Left lung (tissue), 10 donors: ENCODE data around the gene PNPLA7. TPM values are rescaled to one million over a fixed set of nuclear protein-coding genes. Genes with fewer than 3 reads are reported as not detected.

Source experiments
- ATAC-seq: fragments of 200-7000 bp; cut with Tn5 transposase; one replicate; pipeline ENCODE4 v1.9.1; 2020; ENCODE audit warnings: moderate library complexity
- DNase-seq, 4 donors: peaks; one replicate each; pipeline ENCODE4 v3.0.0-alpha.2; 2013 to 2020
- H3K27ac ChIP-seq, 2 donors: fragments of 200-600 bp; sonication (generic) in 1 of 2; one replicate each; pipeline versions ENCODE4 v1.5.0 to v1.8.0; 2020 to 2021
- H3K27me3 ChIP-seq, 2 donors: fragments of 200-600 bp; sonication (generic) in 1 of 2; one replicate each; pipeline versions ENCODE4 v1.5.0 to v1.8.0; 2020 to 2021
- H3K36me3 ChIP-seq, 2 donors: fragments of 200-600 bp; sonication (generic) in 1 of 2; one replicate each; pipeline versions ENCODE4 v1.5.0 to v1.8.0; 2020 to 2021
- H3K4me1 ChIP-seq, 2 donors: fragments of 200-600 bp; one replicate each; pipeline ENCODE4 v1.8.0; 2021
- H3K4me3 ChIP-seq, 2 donors: fragments of 200-600 bp; sonication (generic) in 1 of 2; one replicate each; pipeline versions ENCODE4 v1.5.0 to v1.8.0; 2020 to 2021; ENCODE audit warnings: mild to moderate bottlenecking in 1 of 2
- H3K9me3 ChIP-seq, 2 donors: fragments of 200-600 bp; sonication (generic) in 1 of 2; one replicate each; pipeline versions ENCODE4 v1.5.0 to v1.8.0; 2020 to 2021
- CTCF ChIP-seq, 2 donors: fragments of 200-600 bp; sonication (generic) in 1 of 2; IDR thresholded peaks; one replicate each; pipeline versions ENCODE4 v1.5.0 to v1.8.0; 2021; ENCODE audit warnings: antibody characterized with exemption in 2 of 2
- intact Hi-C, 2 donors: fragments of 100-400 bp; cut with DNase I; formaldehyde crosslinking; loops; one replicate each; pipeline versions ENCODE4 v1.11.2 to v1.14.2; 2022
- polyA plus RNA-seq, 6 donors: library from polyadenylated mRNA; unstranded; fragments of 120-200 nt; gene quantifications; one replicate each; pipeline ENCODE4 v1.2.1, GENCODE V29; 2013; ENCODE audit not compliant: insufficient read length in 6 of 6
- total RNA-seq, 2 donors: library from RNA; stranded (reverse); fragmentation: NEBNext Ultra II Directional; extraction: Animal tissue kit (Norgen Biotek cat#: 25700); gene quantifications; one replicate each; pipeline ENCODE4 v1.2.1, GENCODE V29; 2021
- donor health status: DM: no; HTN: yes; CAD: no.
- donor health status: DM: no; HTN: no; CAD: no.

Gene PNPLA7
- total and polyA plus RNA-seq, 8 donors: 2.9 to 8.9 (median 4.9) TPM

GRCh38 chr9:137586854-137587253 lies 36.7 kb upstream of the PNPLA7 start:
- intact Hi-C loops: no loop called here
- H3K9me3 ChIP-seq: no peaks in the 10 kb centered on the region
- no peaks in the 10 kb centered on the region for H3K27me3 ChIP-seq
- peaks cover 0 to 61% of the 10 kb centered on the region in 2 donors for H3K36me3 ChIP-seq
- H3K27ac ChIP-seq: no peak overlapping the region
- H3K4me1 ChIP-seq: peaks cover 14 to 20% of the 10 kb centered on the region in 2 donors
- no peak overlapping the region for H3K4me3 ChIP-seq
- DNase-seq (no peak), ATAC-seq (no peak)
- no peak for TF ChIP-seq CTCF (IDR thresholded peaks at IDR 0.05)

- peaks cover 0 to 68% of the 10 kb centered on the region in 2 donors for H3K36me3 ChIP-seq
- intact Hi-C loops: no loop called here
Measured at GRCh38 chr9:137583957-137584356, 33.8 kb upstream of the PNPLA7 start.

GRCh38 chr9:137583347-137583746 lies 33.1 kb upstream of the PNPLA7 start:
- no peak overlapping the region for H3K4me3 ChIP-seq
- H3K36me3 ChIP-seq: peaks cover 0 to 67% of the 10 kb centered on the region in 2 donors
- peaks cover 0 to 7% of the 10 kb centered on the region in 2 donors for H3K4me1 ChIP-seq
- intact Hi-C loops: no loop called here
- no peaks in the 10 kb centered on the region for H3K9me3 ChIP-seq
- no peak overlapping the region for H3K27ac ChIP-seq
- ATAC-seq (no peak), DNase-seq (no peak)
- TF ChIP-seq CTCF (IDR thresholded peaks at IDR 0.05): no peak
- no peaks in the 10 kb centered on the region for H3K27me3 ChIP-seq

More at GRCh38 chr9:137583957-137584356, 33.8 kb upstream of the PNPLA7 start:
- H3K4me1 ChIP-seq: peaks cover under 1 to 8% of the 10 kb centered on the region in 2 donors
- no peak overlapping the region for H3K4me3 ChIP-seq
- TF ChIP-seq CTCF (IDR thresholded peaks at IDR 0.05): no peak
- H3K27ac ChIP-seq: no peak overlapping the region
- no peaks in the 10 kb centered on the region for H3K27me3 ChIP-seq
- ATAC-seq (no peak), DNase-seq (no peak)
- no peaks in the 10 kb centered on the region for H3K9me3 ChIP-seq

GRCh38 chr9:137582286-137582860 lies 32.2 kb upstream of the PNPLA7 start:
- ATAC-seq (no peak), DNase-seq (no peak)
- TF ChIP-seq CTCF (IDR thresholded peaks at IDR 0.05): no peak
- peaks cover 0 to 57% of the 10 kb centered on the region in 2 donors for H3K36me3 ChIP-seq
- no peak overlapping the region for H3K27ac ChIP-seq
- H3K4me3 ChIP-seq: no peak overlapping the region
- no peaks in the 10 kb centered on the region for H3K9me3 ChIP-seq
- intact Hi-C loops: no loop called here
- H3K4me1 ChIP-seq: peaks cover 7 to 15% of the 10 kb centered on the region in 2 donors
- H3K27me3 ChIP-seq: no peaks in the 10 kb centered on the region

GRCh38 chr9:137581361-137582285 lies 31.4 kb upstream of the PNPLA7 start:
- H3K4me3 ChIP-seq: no peak overlapping the region
- ATAC-seq (peak; percentile 2), DNase-seq (no peak)
- peaks cover 0 to 50% of the 10 kb centered on the region in 2 donors for H3K36me3 ChIP-seq
- peaks cover 11 to 22% of the 10 kb centered on the region in 2 donors for H3K4me1 ChIP-seq
- no peaks in the 10 kb centered on the region for H3K27me3 ChIP-seq
- intact Hi-C loops: no loop called here
- no peak for TF ChIP-seq CTCF (IDR thresholded peaks at IDR 0.05)
- H3K27ac ChIP-seq: no peak overlapping the region
- no peaks in the 10 kb centered on the region for H3K9me3 ChIP-seq
